Astrocyte of the spinal cord (primary cell): ENCODE data around the gene IGSF23.
"Not testable (repeated sequence)": the region's sequence is repeated elsewhere in the genome, so short reads cannot be mapped to it uniquely, and the experiment has no call there.

Experiments
- DNase-seq: peaks from one replicate; pipeline ENCODE4 v3.0.0; 2011; ENCODE audit warnings: low read depth, low spot score
- H3K4me3 ChIP-seq: 2 replicates; pipeline ENCODE4 v1.5.1; 2011; ENCODE audit warnings: low read depth, mild to moderate bottlenecking, low read length, moderate library complexity
- CTCF ChIP-seq: IDR thresholded peaks from 2 replicates; pipeline ENCODE4 v1.5.1; 2012; ENCODE audit warnings: low read depth, mild to moderate bottlenecking, low read length, inconsistent platforms
- in situ Hi-C: cut with HindIII; loops from 2 replicates; pipeline ENCODE4 v1.10.0; 2017; ENCODE audit warnings: low sequenced_read_pairs

Gene IGSF23

GRCh38 chr19:44681992-44682790, 68.8 kb downstream of the IGSF23 start:
- no peak overlapping the region for H3K4me3 ChIP-seq
- in situ Hi-C loops = no loop called here
- TF ChIP-seq CTCF = no peak
- no peak for DNase-seq

- TF ChIP-seq CTCF = no peak
- in situ Hi-C loops = no loop called here
- no peak overlapping the region for H3K4me3 ChIP-seq
- DNase-seq = no peak
Measured at GRCh38 chr19:44682807-44683206, 69.4 kb downstream of the IGSF23 start.

GRCh38 chr19:44683434-44684210, 70.3 kb downstream of the IGSF23 start:
- no peak for TF ChIP-seq CTCF
- H3K4me3 ChIP-seq = no peak overlapping the region
- DNase-seq = no peak
- in situ Hi-C loops = no loop called here

- DNase-seq, H3K4me3 ChIP-seq, in situ Hi-C loops: not testable (repeated sequence)
Measured at GRCh38 chr19:44684396-44684795, 71.0 kb downstream of the IGSF23 start.

- H3K4me3 ChIP-seq = no peak overlapping the region
- DNase-seq = peak; percentile 84
- no peak for TF ChIP-seq CTCF
- in situ Hi-C loops = no loop called here
Measured at GRCh38 chr19:44684892-44685863, 71.8 kb downstream of the IGSF23 start.

- TF ChIP-seq CTCF = no peak
- no peak overlapping the region for H3K4me3 ChIP-seq
- in situ Hi-C loops = no loop called here
- peak; percentile 49 for DNase-seq
Measured at GRCh38 chr19:44685877-44686276, 72.5 kb downstream of the IGSF23 start.
